ENCODE results near the gene AQP9. TPM values are rescaled to one million over a fixed set of nuclear protein-coding genes. Genes with fewer than 3 reads are reported as not detected.

The AQP9 gene
- total and polyA plus RNA-seq, 7 donors: 0.12 to 1.8 (median 0.45) TPM

- H3K4me1 ChIP-seq: no peaks in the 10 kb centered on the region
- no peak overlapping the region for H3K27ac ChIP-seq
- intact Hi-C loops (cut with DNase I): no loop called here
- no peak for TF ChIP-seq CTCF (IDR thresholded peaks at IDR 0.05)
- no peaks in the 10 kb centered on the region for H3K36me3 ChIP-seq (ENCODE audit: insufficient read depth in 1 of 2, low read depth in 1 of 2)
- ATAC-seq (no peak), DNase-seq (no peak)
- no peaks in the 10 kb centered on the region for H3K9me3 ChIP-seq
- H3K4me3 ChIP-seq: no peak overlapping the region
- H3K27me3 ChIP-seq (ENCODE audit: insufficient read depth in 3 of 3, low read length in 2 of 3): peaks cover 0 to 13% (median 3%) of the 10 kb centered on the region in 3 donors
- WGBS, 3 donors: 77 to 80% (median 80%) methylated on average over 3 of the region's 3 CpGs
Measured at GRCh38 chr15:58114388-58114787, 23.8 kb upstream of the AQP9 start.

DNA sequence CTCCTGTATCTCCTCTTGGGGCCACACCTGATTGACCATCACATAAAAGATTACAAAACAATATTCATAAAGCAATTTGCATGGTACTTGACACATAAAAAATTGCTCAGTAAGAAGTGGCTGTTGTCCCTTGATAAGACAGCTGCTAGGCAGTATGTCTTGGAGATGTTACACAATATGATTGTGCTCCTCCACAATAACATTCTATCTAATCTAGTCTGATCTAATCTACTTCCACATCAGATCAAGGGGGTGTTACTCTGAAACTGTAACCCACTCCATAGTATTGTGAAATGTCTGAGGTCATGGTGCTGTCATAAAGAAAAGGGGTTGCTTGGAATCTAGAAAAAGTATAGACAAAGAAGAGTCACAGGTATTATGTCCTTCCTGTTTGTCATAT, 23.4 kb upstream of the AQP9 start:
- intact Hi-C loops (cut with DNase I): loop anchor here in 1 of 2 donors (5.0 kb wide), 1 partner anchor 67 kb away; no protein-coding TSS in a partner anchor
- H3K36me3 ChIP-seq (ENCODE audit: insufficient read depth in 1 of 2, low read depth in 1 of 2): no peaks in the 10 kb centered on the region
- DNase-seq (no peak), ATAC-seq (no peak)
- H3K4me1 ChIP-seq: no peaks in the 10 kb centered on the region
- peaks cover 0 to 10% (median 3%) of the 10 kb centered on the region in 3 donors for H3K27me3 ChIP-seq (ENCODE audit: insufficient read depth in 3 of 3, low read length in 2 of 3)
- H3K4me3 ChIP-seq: no peak overlapping the region
- H3K9me3 ChIP-seq: no peaks in the 10 kb centered on the region
- H3K27ac ChIP-seq: no peak overlapping the region
- no peak for TF ChIP-seq CTCF (IDR thresholded peaks at IDR 0.05)

DNA sequence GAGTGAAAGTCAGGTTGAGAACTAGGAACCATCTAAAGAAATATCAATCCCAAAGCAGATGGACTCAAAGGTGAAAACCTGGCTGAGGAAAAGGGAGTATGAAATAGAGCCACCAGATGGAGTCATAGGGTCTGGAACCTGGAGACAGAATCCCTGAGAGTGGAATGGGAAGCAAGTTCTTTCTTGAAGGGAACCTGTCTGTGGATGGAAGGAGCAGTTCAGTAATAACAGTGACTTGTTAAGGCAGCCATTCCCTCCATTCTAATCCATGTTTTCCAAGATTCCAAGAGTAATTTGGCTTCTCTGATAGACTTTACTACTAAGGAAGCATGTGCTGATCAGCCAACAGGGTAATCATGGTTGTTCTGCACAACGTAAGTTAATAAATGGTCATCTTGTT, 22.5 kb upstream of the AQP9 start:
- no peaks in the 10 kb centered on the region for H3K4me1 ChIP-seq
- ATAC-seq (no peak), DNase-seq (no peak)
- 60 to 77% (median 69%) methylated on average over 1 of the region's 1 CpG for WGBS, 3 donors
- peaks cover 0 to 5% (median 3%) of the 10 kb centered on the region in 3 donors for H3K27me3 ChIP-seq (ENCODE audit: insufficient read depth in 3 of 3, low read length in 2 of 3)
- no peak overlapping the region for H3K4me3 ChIP-seq
- no peaks in the 10 kb centered on the region for H3K9me3 ChIP-seq
- intact Hi-C loops (cut with DNase I): loop anchor here in 1 of 2 donors (5.0 kb wide), 1 partner anchor 67 kb away; no protein-coding TSS in a partner anchor
- no peaks in the 10 kb centered on the region for H3K36me3 ChIP-seq (ENCODE audit: insufficient read depth in 1 of 2, low read depth in 1 of 2)
- no peak for TF ChIP-seq CTCF (IDR thresholded peaks at IDR 0.05)
- no peak overlapping the region for H3K27ac ChIP-seq

DNA sequence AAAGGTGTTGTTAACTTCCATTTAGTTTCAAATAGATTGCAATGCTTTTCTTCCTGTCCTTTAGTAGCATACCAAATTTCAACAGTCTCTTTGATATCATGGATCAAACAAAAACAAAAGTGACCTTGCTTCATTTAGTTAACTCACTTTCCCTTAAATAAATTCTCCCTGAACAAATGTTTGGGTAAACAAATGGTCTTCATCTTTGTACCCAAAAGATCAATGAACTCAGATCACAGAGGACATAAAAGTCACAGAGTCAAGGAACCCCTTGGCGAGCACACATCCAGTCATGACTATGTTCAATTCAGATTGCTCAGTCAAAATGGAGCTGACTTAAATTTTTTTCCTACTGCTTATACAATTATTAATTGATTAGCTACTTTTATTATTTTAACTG, 20.6 kb upstream of the AQP9 start:
- ATAC-seq (no peak), DNase-seq (no peak)
- WGBS, 3 donors: 82 to 90% (median 82%) methylated on average over 1 of the region's 1 CpG
- no peak for TF ChIP-seq CTCF (IDR thresholded peaks at IDR 0.05)
- Histone ChIP-seq H3K9me3 (no peaks in the 10 kb centered on the region), H3K27ac (no peak overlapping the region), H3K4me1 (no peaks in the 10 kb centered on the region), H3K36me3 (ENCODE audit: insufficient read depth in 1 of 2, low read depth in 1 of 2) (no peaks in the 10 kb centered on the region), H3K4me3 (no peak overlapping the region), H3K27me3 (ENCODE audit: insufficient read depth in 3 of 3, low read length in 2 of 3) (no peaks in the 10 kb centered on the region)
- intact Hi-C loops (cut with DNase I): loop anchor here in 1 of 2 donors (5.0 kb wide), 1 partner anchor 65 kb away; no protein-coding TSS in a partner anchor

- Histone ChIP-seq H3K4me1 (no peaks in the 10 kb centered on the region), H3K9me3 (no peaks in the 10 kb centered on the region), H3K27ac (no peak overlapping the region), H3K36me3 (ENCODE audit: insufficient read depth in 1 of 2, low read depth in 1 of 2) (no peaks in the 10 kb centered on the region), H3K27me3 (ENCODE audit: insufficient read depth in 3 of 3, low read length in 2 of 3) (no peaks in the 10 kb centered on the region), H3K4me3 (no peak overlapping the region)
- no peak for ATAC-seq
- no peak for DNase-seq
- intact Hi-C loops (cut with DNase I): loop anchor here in 1 of 2 donors (5.0 kb wide), 1 partner anchor 64 kb away; no protein-coding TSS in a partner anchor
- WGBS, 3 donors: 59 to 72% (median 67%) methylated on average over 5 of the region's 5 CpGs
- no peak for TF ChIP-seq CTCF (IDR thresholded peaks at IDR 0.05)
Measured at GRCh38 chr15:58118272-58118671, 19.9 kb upstream of the AQP9 start.

Measured in psoas muscle (tissue), 8 donors.